ENCODE data around the gene EVI2A.
"Not testable (repeated sequence)": the region's sequence is repeated elsewhere in the genome, so short reads cannot be mapped to it uniquely, and the experiment has no call there.

EVI2A gene

GRCh38 chr17:31321481-31321880 is at the start of gene EVI2A:
TSS of gene EVI2A (minus strand) at chr17:31321622. CDS start at chr17:31319013, 2,609 bp downstream.
- DNase-seq = no peak

- no peak for DNase-seq
Observed at GRCh38 chr17:31369266-31369665, 47.8 kb upstream of the EVI2A start.

DNA sequence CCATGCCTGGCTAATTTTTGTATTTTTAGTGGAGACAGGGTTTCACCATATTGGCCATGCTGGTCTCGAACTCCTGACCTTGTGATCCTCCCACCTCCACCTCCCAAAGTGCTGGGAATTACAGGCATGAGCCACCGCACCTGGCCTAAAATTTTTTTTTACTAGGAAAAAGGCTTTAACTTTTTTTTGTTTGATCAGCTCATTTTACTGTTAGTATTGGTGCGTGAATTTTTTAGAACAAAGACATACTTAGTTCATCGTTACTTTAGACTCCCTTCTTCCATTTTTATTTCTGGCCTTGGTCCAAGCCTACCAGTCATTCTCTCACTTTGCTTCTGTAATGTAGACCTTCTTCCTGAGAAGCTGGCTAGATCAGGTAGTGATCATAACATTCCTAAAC is 44.7 kb upstream of the EVI2A start:
- DNase-seq = no peak

DNA sequence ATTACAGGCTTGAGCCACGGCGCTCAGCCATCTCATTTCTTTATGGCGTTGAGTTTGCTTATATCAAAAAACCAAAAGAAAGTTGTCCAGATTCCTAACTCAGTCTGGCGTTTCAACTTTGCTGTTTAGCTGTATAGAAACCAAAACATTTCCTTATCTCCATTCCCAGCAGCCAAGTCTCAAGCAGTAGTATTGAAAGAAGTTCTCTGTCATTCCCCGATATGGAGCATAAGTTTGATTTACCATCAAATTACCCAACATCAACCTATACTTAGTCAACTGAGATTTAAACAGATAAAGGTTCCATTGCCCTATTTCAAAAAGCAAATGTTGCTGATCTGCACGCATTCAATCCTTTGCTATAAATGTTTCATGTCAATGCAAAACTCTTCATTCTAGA is 42.6 kb upstream of the EVI2A start:
- no peak for DNase-seq

GRCh38 chr17:31357839-31358394 is 36.5 kb upstream of the EVI2A start:
- peak; percentile 45 for DNase-seq

GRCh38 chr17:31357091-31357490 is 35.7 kb upstream of the EVI2A start:
- no peak for DNase-seq

DNA sequence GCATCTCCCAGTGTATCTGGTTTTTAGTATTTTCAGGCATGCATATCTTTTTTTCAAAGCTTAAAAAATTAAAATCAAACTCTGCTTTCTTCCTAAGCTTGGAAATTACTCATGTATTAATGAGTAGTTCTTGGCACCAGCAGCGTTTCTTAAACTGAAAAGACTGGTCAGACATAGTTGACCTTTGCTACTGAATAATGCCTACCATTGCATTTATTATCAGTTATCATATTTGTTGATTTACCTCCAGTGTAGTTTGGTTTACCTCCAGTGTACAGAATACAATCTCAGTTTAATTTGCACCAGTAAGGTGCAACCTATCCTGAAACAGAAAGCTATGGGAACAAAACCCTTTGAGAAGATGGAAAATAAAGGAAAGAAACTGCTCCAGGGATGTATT is 34.5 kb upstream of the EVI2A start:
- no peak for DNase-seq

GRCh38 chr17:31349454-31349853 is 28.0 kb upstream of the EVI2A start:
- no peak for DNase-seq

GRCh38 chr17:31345191-31345747 is 23.8 kb upstream of the EVI2A start:
- DNase-seq = not testable (repeated sequence)

- DNase-seq = no peak
Observed at GRCh38 chr17:31339906-31340661, 18.7 kb upstream of the EVI2A start.

- no peak for DNase-seq
Observed at GRCh38 chr17:31329221-31329620, 7.8 kb upstream of the EVI2A start.

GRCh38 chr17:31328160-31328535 is 6.7 kb upstream of the EVI2A start:
- DNase-seq = no peak

GRCh38 chr17:31327534-31328159 is 6.2 kb upstream of the EVI2A start:
- DNase-seq = no peak

- no peak for DNase-seq
Observed at GRCh38 chr17:31323551-31323950, 2.1 kb upstream of the EVI2A start.

DNA sequence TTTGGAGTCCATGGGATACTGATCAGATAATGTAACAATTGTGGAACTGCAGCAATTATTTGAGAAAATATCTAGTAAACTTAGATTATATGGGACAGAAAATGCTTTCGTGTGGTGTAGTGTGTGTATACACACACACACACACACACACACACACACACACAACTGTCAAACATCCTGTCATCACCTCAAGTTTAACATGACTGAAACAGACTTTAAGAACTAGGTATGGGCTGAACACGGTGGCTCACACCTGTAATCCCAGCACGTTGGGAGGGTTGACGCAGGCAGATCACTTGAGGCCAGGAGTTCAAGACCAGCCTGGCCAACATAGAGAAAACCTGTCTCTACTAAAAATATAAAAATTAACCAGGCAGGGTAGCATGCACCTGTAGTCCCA is 544 bp upstream of the EVI2A start:
- DNase-seq = no peak

GRCh38 chr17:31320791-31321190 is 631 bp downstream of the EVI2A start:
- no peak for DNase-seq

DNA sequence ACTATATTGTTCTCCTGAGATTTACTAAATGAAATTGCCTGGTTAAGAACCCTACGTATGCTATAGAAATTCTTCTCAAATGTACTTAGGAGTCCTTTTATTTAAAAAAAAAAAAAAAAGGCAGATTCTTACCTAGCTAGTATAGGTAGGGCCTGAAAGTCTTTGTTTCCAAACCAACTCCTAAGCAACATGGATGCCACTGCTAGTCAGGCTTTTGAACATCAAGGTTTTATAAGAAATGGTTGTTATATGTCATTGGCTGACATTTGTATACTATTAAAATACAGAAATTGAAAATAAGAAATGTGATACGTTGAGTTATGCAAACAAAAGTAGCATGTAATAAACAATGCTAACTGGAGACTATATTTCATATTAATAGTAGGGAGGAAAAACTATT is 1.2 kb downstream of the EVI2A start:
- no peak for DNase-seq

DNA sequence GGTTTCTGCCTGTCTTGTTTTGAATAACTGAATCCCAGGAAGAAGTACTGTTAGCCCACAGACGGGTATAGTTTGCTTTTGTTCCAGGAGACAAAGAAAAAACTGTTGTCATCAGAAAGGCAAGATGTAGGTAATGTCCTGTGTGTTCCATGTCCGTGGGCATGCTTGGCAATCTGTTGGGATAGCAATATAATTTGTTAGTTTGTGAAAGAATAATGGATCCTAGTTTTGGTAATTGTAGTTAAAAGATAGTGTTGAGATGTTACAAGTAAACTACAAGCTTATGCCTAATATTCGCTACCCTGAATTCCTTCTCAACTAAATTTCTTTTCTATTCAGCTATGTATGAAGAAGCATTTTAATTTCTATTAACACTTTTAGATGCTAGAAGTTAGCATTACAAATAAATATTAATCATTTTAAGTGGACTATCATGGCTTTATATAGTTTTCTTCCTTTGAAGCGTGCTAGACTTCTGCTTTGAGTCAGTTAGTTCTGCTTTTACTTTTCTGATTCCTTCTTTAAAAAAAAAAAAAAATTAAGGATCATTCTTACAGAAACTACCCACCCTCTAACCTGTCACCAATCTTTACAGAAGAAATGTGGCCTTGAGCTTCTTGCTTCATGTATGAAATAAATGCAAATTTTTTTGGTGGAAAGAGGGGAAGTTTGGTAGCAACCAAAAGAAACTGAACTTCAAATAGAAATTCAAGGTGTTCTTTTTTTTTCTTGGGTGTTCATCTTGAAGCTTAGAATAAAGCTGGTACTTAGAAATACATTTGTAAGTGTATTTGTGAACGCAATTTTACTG is 2.4 kb downstream of the EVI2A start:
- no peak for DNase-seq

DNA sequence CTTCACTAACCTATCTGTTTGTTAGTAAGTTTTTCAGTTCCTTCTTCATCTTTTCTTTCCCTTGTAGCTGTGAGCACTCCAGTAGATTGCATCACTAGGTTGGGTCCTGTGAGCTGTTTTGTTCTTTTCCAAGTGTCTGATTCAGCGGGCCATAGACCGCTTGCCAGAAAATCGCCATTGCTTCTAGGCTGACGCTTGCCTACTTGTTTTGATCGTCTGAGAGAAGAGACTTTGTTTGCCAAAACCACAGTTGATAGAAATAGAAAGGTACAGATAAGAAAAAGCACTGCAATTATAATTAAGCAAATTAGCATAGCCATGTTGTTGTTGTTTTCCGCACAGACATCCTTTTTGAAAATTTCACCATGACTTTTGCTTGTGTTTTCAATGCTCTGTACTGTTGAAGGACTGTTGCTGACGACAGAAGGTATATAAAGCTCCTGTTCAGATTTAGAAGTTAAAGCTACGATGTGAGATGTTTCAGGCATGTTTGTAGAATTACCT is 3.1 kb downstream of the EVI2A start:
- DNase-seq = no peak

DNA sequence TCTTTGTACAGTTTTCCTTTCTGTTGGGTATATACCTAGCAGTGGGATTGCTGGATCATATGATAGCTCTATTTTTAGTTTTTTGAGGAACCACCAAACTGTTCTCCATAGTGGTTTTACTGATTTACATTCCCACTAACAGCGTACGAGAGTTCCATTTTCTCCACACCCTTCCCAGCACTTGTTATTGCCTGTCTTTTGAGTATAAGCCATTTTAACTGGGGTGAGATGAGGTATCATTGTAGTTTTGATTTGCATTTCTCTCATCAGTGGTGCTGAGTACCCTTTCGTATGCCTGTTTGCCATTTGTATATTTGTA is 6.7 kb downstream of the EVI2A start:
- DNase-seq = no peak

GRCh38 chr17:31313982-31314781 is 7.2 kb downstream of the EVI2A start, which contains the start of gene EVI2B:
TSS of gene EVI2B (minus strand) at chr17:31314054. CDS start at chr17:31305609, 8,445 bp downstream.
- DNase-seq = no peak

DNA sequence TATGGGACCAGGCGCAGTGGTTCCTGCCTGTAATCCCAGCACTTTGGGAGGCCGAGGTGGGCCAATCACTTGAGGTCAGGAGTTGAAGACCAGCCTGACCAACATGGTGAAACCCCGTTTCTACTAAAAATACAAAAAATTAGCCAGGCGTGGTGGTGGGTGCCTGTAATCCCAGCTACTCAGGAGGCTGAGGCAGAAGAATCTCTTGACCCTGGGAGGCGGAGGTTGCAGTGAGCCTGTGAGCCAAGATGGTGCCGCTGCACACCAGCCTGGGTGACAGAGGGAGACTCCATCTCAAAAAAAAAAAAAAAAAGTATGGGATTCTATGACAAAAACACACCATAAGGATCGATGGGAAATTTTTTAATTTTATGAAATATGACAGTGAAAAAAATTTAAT is 9.2 kb downstream of the EVI2A start:
- not testable (repeated sequence) for DNase-seq
